CD14-positive monocyte (primary cell): ENCODE measurements around the gene CHRNB4. TPM values are rescaled to one million over a fixed set of nuclear protein-coding genes. Genes with fewer than 3 reads are reported as not detected.

Experiments used
- DNase-seq, 3 donors: peaks; one replicate each; pipeline ENCODE4 v3.0.0-alpha.2; 2011 to 2022
- H2AFZ ChIP-seq: 2 replicates; pipeline ENCODE4 v1.6.0; 2012; ENCODE audit warnings: mild to moderate bottlenecking, low read depth, low read length, inconsistent platforms; ENCODE audit not compliant: insufficient read depth, poor library complexity, severe bottlenecking
- H3K27ac ChIP-seq, 2 donors: 1 replicate in 1 of 2; 2 replicates in 1 of 2; pipeline ENCODE4 v1.5.1; 2012 to 2013; ENCODE audit warnings: low read length in 2 of 2, control low read depth in 1 of 2, inconsistent platforms in 1 of 2, low read depth in 1 of 2, mild to moderate bottlenecking in 1 of 2
- H3K27me3 ChIP-seq, 2 donors: one replicate each; pipeline versions ENCODE4 v1.6.0 to v1.6.1; 2011 to 2013; ENCODE audit warnings: low read length in 2 of 2; ENCODE audit not compliant: control insufficient read depth in 2 of 2, insufficient read depth in 2 of 2
- H3K36me3 ChIP-seq, 2 donors: replicated peaks in 1 of 2; 1 replicate in 1 of 2; 2 replicates in 1 of 2; pipeline versions ENCODE4 v1.5.1 to v1.6.1; 2012 to 2013; ENCODE audit warnings: low read length in 2 of 2, control low read depth in 1 of 2, inconsistent platforms in 1 of 2, mild to moderate bottlenecking in 1 of 2; ENCODE audit not compliant: insufficient read depth in 2 of 2, control insufficient read depth in 1 of 2
- H3K4me1 ChIP-seq, 2 donors: 1 replicate in 1 of 2; 2 replicates in 1 of 2; pipeline versions ENCODE4 v1.5.1 to v1.6.1; 2012 to 2013; ENCODE audit warnings: low read length in 2 of 2, control low read depth in 1 of 2, inconsistent platforms in 1 of 2, mild to moderate bottlenecking in 1 of 2, moderate library complexity in 1 of 2; ENCODE audit not compliant: insufficient read depth in 2 of 2, control insufficient read depth in 1 of 2
- H3K4me2 ChIP-seq: replicated peaks from 2 replicates; pipeline ENCODE3; 2012; ENCODE audit warnings: low read length, moderate library complexity, mild to moderate bottlenecking; ENCODE audit not compliant: poor library complexity, severe bottlenecking; ENCODE audit errors: extremely low read depth
- H3K4me3 ChIP-seq, 3 experiments: fragments of 200-600 bp in 1 of 3; sonication (generic) in 1 of 3; replicated peaks in 1 of 3; 1 replicate in 2 of 3; 2 replicates in 1 of 3; pipeline ENCODE4 v1.5.1; 2011 to 2013; ENCODE audit warnings: low read length in 3 of 3, mild to moderate bottlenecking in 3 of 3, control low read depth in 2 of 3, low read depth in 2 of 3, inconsistent platforms in 1 of 3, moderate library complexity in 1 of 3
- H3K79me2 ChIP-seq: 2 replicates; pipeline ENCODE4 v1.6.0; 2012; ENCODE audit warnings: mild to moderate bottlenecking, control low read depth, inconsistent platforms, low read length, moderate library complexity; ENCODE audit not compliant: insufficient read depth
- H3K9ac ChIP-seq: 2 replicates; pipeline ENCODE4 v1.6.0; 2017; ENCODE audit warnings: low read length, mild to moderate bottlenecking; ENCODE audit not compliant: insufficient read depth, poor library complexity, severe bottlenecking
- H3K9me3 ChIP-seq, 2 donors: replicated peaks in 1 of 2; 1 replicate in 1 of 2; 2 replicates in 1 of 2; pipeline versions ENCODE4 v1.5.1 to v1.6.1; 2012 to 2013; ENCODE audit warnings: low read length in 2 of 2, control low read depth in 1 of 2; ENCODE audit not compliant: control insufficient read depth in 1 of 2, insufficient read depth in 1 of 2
- H4K20me1 ChIP-seq: 2 replicates; pipeline ENCODE4 v1.6.0; 2012; ENCODE audit warnings: mild to moderate bottlenecking, low read length, control low read depth, moderate library complexity; ENCODE audit not compliant: insufficient read depth
- H3K27ac Mint-ChIP-seq, 7 donors: one replicate each; pipeline ENCODE4 v1.8.0; 2020; ENCODE audit warnings: mild to moderate bottlenecking in 7 of 7, mixed read lengths in 7 of 7, moderate library complexity in 6 of 7, inconsistent platforms in 2 of 7
- H3K27me3 Mint-ChIP-seq, 3 donors: one replicate each; pipeline ENCODE4 v1.8.0; 2021 to 2022; ENCODE audit warnings: low read depth in 3 of 3, mild to moderate bottlenecking in 3 of 3, mixed read lengths in 3 of 3, moderate library complexity in 3 of 3, inconsistent platforms in 1 of 3
- H3K36me3 Mint-ChIP-seq, 2 donors: one replicate each; pipeline ENCODE4 v1.8.0; 2020; ENCODE audit warnings: mixed read lengths in 2 of 2, inconsistent platforms in 1 of 2, mild to moderate bottlenecking in 1 of 2
- H3K4me1 Mint-ChIP-seq: one replicate; pipeline ENCODE4 v1.8.0; 2020; ENCODE audit warnings: mild to moderate bottlenecking, mixed read lengths
- H3K4me3 Mint-ChIP-seq, 2 donors: one replicate each; pipeline ENCODE4 v1.8.0; 2020; ENCODE audit warnings: mild to moderate bottlenecking in 2 of 2, mixed read lengths in 2 of 2, moderate library complexity in 1 of 2
- H3K9me3 Mint-ChIP-seq, 7 donors: one replicate each; pipeline ENCODE4 v1.8.0; 2020 to 2022; ENCODE audit warnings: mixed read lengths in 7 of 7, mild to moderate bottlenecking in 6 of 7, moderate library complexity in 6 of 7, inconsistent platforms in 2 of 7
- WGBS: methylation state at CpG from one replicate; pipeline ENCODE4 v1.1.5; 2013; ENCODE audit warnings: missing lambda C conversion rate; ENCODE audit not compliant: insufficient coverage; 5-methylcytosine and 5-hydroxymethylcytosine counted together
- intact Hi-C, 2 donors: fragments of 100-400 bp; cut with micrococcal nuclease; formaldehyde crosslinking; loops; one replicate each; pipeline versions ENCODE4 v1.15.0 to v1.15.1; 2023
- polyA plus RNA-seq, 3 donors: library from polyadenylated mRNA; depleted of rRNA in 1 of 3; unstranded in 2 of 3; stranded (reverse) in 1 of 3; fragments of 300-500 nt in 2 of 3; fragments of >200 nt in 1 of 3; fragmentation: Illumina TruSeq in 2 of 3; gene quantifications; 1 replicate in 2 of 3; 2 replicates in 1 of 3; pipeline ENCODE4 v1.2.3, GENCODE V29; 2012 to 2021
- small RNA-seq: library from RNA; depleted of rRNA; stranded (forward); fragments of <200 nt; gene quantifications from one replicate; pipeline ENCODE3, GENCODE V24; 2012; ENCODE audit warnings: low read depth; ENCODE audit not compliant: insufficient read length
- TF ChIP-seq, protein P1 (sequence below): fragments of 200-600 bp; IDR thresholded peaks from one replicate; pipeline ENCODE4 v1.8.0; 2022; ENCODE audit warnings: antibody characterized with exemption, mild to moderate bottlenecking

The CHRNB4 gene
- polyA plus RNA-seq, 3 donors: not detected

- Histone ChIP-seq H3K9me3 (no peaks in the 10 kb centered on the region), H3K27ac (no peak overlapping the region), H3K4me1 (no peaks in the 10 kb centered on the region), H3K36me3 (no peaks in the 10 kb centered on the region), H3K4me3 (no peak overlapping the region), H3K4me2 (no peak overlapping the region), H3K79me2 (no peaks in the 10 kb centered on the region), H3K9ac (no peak overlapping the region), H2AFZ (no peak overlapping the region), H3K27me3 (no peaks in the 10 kb centered on the region), H4K20me1 (no peaks in the 10 kb centered on the region)
- intact Hi-C loops: no loop called here
- TF ChIP-seq, protein P1, sequence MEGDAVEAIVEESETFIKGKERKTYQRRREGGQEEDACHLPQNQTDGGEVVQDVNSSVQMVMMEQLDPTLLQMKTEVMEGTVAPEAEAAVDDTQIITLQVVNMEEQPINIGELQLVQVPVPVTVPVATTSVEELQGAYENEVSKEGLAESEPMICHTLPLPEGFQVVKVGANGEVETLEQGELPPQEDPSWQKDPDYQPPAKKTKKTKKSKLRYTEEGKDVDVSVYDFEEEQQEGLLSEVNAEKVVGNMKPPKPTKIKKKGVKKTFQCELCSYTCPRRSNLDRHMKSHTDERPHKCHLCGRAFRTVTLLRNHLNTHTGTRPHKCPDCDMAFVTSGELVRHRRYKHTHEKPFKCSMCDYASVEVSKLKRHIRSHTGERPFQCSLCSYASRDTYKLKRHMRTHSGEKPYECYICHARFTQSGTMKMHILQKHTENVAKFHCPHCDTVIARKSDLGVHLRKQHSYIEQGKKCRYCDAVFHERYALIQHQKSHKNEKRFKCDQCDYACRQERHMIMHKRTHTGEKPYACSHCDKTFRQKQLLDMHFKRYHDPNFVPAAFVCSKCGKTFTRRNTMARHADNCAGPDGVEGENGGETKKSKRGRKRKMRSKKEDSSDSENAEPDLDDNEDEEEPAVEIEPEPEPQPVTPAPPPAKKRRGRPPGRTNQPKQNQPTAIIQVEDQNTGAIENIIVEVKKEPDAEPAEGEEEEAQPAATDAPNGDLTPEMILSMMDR: no peak
- WGBS: no CpG with 5 or more reads among the region's 1 CpG
- DNase-seq: no peak
- peaks cover 0 to 2% (median 0%) of the 10 kb centered on the region in 3 donors for H3K27me3 Mint-ChIP-seq
- peaks cover 0 to 1% (median 0%) of the 10 kb centered on the region in 7 donors for H3K9me3 Mint-ChIP-seq
- H3K36me3 Mint-ChIP-seq: no peaks in the 10 kb centered on the region
- H3K4me1 Mint-ChIP-seq: no peaks in the 10 kb centered on the region
- H3K27ac Mint-ChIP-seq: peak overlapping the region in 1 of 7 donors; percentile 4
- no peak overlapping the region for H3K4me3 Mint-ChIP-seq
Measured at GRCh38 chr15:78597583-78597982, 43.4 kb downstream of the CHRNB4 start.

GRCh38 chr15:78574944-78575343 lies 66.1 kb downstream of the CHRNB4 start:
- DNase-seq: no peak
- Histone ChIP-seq H2AFZ (no peak overlapping the region), H4K20me1 (no peaks in the 10 kb centered on the region), H3K9me3 (no peaks in the 10 kb centered on the region), H3K4me1 (no peaks in the 10 kb centered on the region), H3K27ac (no peak overlapping the region), H3K36me3 (no peaks in the 10 kb centered on the region), H3K4me3 (no peak overlapping the region), H3K9ac (no peak overlapping the region), H3K79me2 (no peaks in the 10 kb centered on the region), H3K27me3 (no peaks in the 10 kb centered on the region), H3K4me2 (no peak overlapping the region)
- Mint-ChIP-seq H3K9me3 (peaks cover 0 to 2% (median 0%) of the 10 kb centered on the region in 7 donors), H3K27me3 (peaks cover 1 to 3% (median 2%) of the 10 kb centered on the region in 3 donors), H3K4me1 (no peaks in the 10 kb centered on the region), H3K4me3 (no peak overlapping the region), H3K27ac (no peak overlapping the region), H3K36me3 (no peaks in the 10 kb centered on the region)
- intact Hi-C loops: no loop called here
- TF ChIP-seq, protein P1: no peak
- WGBS: 100% methylated on average over 1 of the region's 1 CpG

Small RNAs within 50 kb of the gene (small RNA-seq; reads per million reads assigned to genes)
- not detected for gene AC067863.2

Other genes starting within 250 kb of the CHRNB4 start
- gene IREB2, start 203.0 kb downstream of the CHRNB4 start, polyA plus RNA-seq: 10 to 100 TPM; 11.7 to 25.5 (median 16.7) TPM
- gene HYKK, start 133.6 kb downstream of the CHRNB4 start, polyA plus RNA-seq: under 1 TPM in 1 of 3 donors, not detected in 2; 0.04 TPM
- gene PSMA4, start 100.8 kb downstream of the CHRNB4 start, polyA plus RNA-seq: 100 to 1,000 TPM; 121 to 421 (median 406) TPM
- under 1 TPM in 1 of 3 donors, not detected in 2; 0.19 TPM for gene CHRNA5, start 75.7 kb downstream of the CHRNB4 start, polyA plus RNA-seq
- gene CHRNA3, start 20.2 kb downstream of the CHRNB4 start, polyA plus RNA-seq: not detected
- not detected for gene ADAMTS7, start 170.3 kb upstream of the CHRNB4 start, polyA plus RNA-seq
- 100 to 1,000 TPM; 191 to 242 (median 224) TPM for gene MORF4L1, start 231.7 kb upstream of the CHRNB4 start, polyA plus RNA-seq